ENCODE measurements around the gene MLH1.
"Not testable (repeated sequence)": the region's sequence is repeated elsewhere in the genome, so short reads cannot be mapped to it uniquely, and the experiment has no call there.

Gene MLH1

GRCh38 chr3:37032961-37033360, 39.6 kb downstream of the MLH1 start:
- DNase-seq (ENCODE audit: low spot score) (no peak), FAIRE-seq (no peak)

GRCh38 chr3:37037352-37037751, 44.0 kb downstream of the MLH1 start:
- FAIRE-seq = no peak
- DNase-seq (ENCODE audit: low spot score) = no peak

DNA sequence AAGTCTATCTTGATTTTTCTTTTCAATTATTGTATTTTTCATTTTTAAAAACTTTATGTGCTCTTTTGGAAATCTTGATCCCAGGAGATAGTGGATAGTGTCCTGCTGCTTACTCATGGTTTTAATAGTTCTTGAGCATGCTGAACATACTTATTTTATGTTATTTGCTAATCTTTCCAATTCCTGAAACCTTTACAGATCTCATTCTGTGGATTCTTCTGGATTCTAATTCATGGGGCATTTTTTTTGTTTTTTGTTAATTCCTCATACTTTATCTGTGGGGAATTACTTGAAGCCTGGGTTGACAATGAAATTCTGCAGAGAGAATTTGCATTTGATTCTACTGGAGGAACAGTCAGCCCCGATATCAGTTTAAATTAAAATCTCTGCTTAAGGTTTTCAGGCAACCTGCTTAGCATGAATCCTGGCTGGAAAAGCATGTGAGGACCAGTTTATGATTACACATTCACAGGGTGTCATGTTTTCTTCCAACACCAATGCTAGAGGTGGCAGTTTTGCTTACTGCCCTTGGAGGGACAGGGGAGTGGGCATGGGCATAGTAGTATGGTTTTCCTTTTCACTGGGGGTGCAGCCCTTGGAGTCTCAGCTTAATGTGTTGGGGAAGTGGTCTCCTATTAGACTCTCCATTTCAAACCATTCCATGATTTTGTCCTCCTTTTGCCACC, 46.0 kb downstream of the MLH1 start:
- no peak for FAIRE-seq
- DNase-seq (ENCODE audit: low spot score) = no peak

GRCh38 chr3:37040231-37040630, 46.9 kb downstream of the MLH1 start:
- FAIRE-seq (no peak), DNase-seq (ENCODE audit: low spot score) (no peak)

DNA sequence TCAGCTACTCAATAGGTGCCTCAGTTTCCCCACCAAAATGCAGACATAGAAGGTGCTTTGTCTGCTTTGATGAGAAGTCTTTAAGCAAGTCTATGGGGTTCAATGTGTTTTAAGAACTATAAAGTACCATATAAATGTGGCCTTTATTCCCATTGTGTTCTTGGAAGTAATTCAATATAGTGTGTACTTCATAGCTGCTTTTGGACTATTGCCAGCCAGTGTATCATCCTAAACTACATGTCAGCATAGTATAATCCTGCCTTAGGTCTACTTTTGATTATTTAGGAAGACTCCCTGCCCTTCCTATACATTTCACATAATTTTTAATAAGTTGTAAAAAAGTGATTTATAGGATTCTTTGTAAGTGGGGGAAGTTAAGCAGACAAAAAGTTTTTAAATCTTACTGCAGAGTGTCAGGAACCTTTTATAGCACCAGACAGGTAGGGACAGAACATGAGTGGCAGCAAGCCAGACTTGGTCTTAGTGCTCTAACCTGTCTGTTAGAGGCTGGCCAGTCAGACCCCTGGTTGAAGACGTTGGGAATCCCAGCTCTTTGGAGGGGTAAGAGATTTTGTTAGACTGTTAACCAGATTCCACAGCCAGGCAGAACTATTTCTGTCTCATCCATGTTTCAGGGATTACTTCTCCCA, 48.4 kb downstream of the MLH1 start:
- FAIRE-seq = no peak
- no peak for DNase-seq (ENCODE audit: low spot score)

GRCh38 chr3:37042712-37043111, 49.4 kb downstream of the MLH1 start:
- DNase-seq (ENCODE audit: low spot score); FAIRE-seq: not testable (repeated sequence)

- no peak for FAIRE-seq
- DNase-seq (ENCODE audit: low spot score) = no peak
Observed at GRCh38 chr3:37050282-37050681, 57.0 kb downstream of the MLH1 start.

DNA sequence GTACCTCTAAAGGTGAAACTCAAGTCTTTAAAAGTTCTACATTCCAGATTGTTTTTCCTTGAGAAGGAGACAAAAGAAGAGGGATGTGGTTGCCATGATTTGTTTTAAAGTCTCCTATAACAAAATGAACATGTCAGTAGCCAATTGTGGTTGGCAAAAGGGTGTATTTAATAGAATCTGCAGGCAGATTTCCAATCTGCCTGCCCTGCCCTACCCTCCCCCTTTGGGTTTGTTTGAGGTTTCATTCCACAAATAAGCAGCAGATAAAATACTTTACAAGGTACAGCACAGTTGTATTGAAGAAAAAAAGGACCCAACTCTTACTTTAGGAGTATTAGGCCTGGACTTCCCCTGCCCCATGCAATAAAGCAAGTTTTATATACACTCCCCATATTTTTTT, 59.5 kb downstream of the MLH1 start:
- DNase-seq (ENCODE audit: low spot score) (no peak), FAIRE-seq (no peak)

GRCh38 chr3:37053337-37053736, 60.0 kb downstream of the MLH1 start:
- DNase-seq (ENCODE audit: low spot score) (no peak), FAIRE-seq (no peak)

DNA sequence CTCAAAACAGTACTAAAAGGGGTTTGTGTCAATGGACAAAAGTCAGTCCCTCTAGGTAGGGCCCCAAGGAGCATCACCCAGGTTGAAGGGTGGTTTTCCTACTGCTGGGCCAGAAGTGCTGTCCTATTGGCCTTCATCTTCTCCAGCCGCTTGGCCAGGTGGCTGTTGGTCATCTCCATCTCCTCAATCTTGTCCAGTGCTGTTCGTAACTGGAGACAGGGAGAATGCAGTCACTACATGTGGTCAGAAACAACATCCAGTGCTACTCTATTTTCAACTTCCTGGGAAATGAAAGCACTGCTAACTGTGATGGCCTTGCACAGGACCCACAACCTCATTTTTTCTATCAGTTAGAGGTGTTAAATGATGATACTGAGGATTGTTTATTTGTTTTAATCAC, 60.4 kb downstream of the MLH1 start:
- FAIRE-seq = no peak
- no peak for DNase-seq (ENCODE audit: low spot score)

DNA sequence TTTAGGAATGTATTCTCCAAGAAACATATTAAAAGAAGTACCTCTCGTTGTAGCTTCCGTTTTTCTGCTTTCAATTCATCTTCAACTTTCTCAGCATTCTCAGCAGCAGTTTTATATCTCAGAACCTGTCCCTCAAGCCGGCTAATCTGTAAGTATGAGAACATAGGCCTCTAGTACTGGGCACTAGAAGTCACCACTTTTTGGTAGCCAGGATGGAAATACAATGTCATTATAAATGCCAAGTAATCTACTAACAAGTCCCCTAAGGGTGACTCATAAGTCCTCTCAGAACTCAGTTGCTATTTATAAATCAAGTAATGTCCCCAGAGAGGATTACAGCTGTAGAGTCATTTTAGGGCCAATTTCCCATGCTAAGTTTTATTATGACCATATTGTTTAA, 61.1 kb downstream of the MLH1 start:
- FAIRE-seq (no peak), DNase-seq (ENCODE audit: low spot score) (peak; percentile 29)

- FAIRE-seq; DNase-seq (ENCODE audit: low spot score): not testable (repeated sequence)
Observed at GRCh38 chr3:37055077-37055476, 61.8 kb downstream of the MLH1 start.

DNA sequence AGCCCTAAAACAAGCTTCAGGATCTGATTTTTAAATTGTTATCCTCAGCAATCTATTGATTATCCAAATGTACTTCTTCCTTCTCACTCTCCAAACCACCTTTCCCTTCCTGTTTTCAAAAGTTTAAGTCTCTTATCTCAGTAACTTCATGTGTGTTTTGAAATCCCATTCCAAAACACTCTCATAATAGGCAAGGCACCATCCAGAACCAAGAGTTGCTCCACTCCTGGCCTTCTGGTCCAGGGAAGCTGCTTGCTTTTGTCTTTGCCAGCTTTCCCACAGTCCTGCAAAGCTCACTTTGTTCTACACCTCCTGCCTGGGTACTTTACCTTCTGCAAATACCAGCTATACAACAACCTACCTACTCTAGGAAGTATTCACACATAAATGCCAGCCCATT, 63.5 kb downstream of the MLH1 start:
- FAIRE-seq = no peak
- DNase-seq (ENCODE audit: low spot score) = no peak

DNA sequence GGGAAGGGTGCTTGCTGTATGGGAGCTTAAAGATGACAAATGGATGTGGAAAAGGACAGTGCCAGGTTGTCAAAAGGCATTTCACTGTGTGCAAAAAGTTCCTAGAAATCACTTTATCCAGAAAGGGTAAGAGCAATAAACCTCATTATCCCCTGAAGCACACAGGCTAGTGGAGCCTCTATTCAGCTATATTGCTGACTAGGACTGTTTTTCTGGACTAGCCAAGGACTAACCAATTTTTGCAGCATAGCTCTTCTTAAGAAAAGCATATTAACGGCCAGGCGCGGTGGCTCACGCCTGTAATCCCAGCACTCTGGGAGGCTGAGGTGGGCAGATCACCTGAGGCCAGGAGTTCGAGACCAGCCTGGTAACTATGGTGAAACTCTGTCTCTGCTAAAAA, 64.8 kb downstream of the MLH1 start:
- DNase-seq (ENCODE audit: low spot score) = no peak
- FAIRE-seq = no peak

DNA sequence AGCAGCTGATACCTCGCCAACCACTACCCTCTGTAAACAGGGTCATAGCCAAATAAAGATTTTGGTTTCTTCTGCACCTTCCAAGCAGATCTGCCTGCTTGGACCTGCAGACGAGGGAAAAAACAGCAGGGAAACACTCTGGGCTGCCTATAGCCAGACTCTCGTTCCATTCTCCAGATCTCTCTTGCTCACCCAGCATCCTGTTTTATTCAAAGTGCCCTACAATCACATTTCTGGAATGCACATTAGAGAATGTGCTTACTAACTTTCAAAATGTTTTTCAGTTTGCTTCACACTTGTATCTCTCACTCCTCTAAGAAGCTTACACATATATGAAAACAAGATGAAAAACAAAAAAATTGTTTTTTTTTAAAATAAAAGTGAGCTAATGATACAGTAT, 71.4 kb downstream of the MLH1 start:
- no peak for FAIRE-seq

DNA sequence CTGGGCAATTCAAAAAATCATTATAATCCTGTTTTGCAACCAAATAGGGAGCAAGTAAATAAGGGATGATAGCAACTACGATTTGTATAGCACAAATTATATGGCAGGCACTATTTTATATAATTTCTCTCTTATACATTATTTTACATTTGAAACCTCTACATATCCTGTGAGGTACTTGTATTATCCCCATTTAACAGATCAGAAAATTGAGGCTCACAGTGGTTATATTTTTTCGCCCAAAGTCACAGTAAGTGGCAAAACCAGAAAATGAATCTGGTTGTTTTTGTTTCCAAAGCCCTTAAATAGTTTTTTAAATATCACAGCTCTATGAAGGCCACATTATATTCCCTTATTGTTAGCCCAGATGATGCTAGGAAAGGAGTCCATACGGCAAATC, 74.3 kb downstream of the MLH1 start:
- no peak for DNase-seq (ENCODE audit: low spot score)
- no peak for FAIRE-seq

More for the DNA sequence above, 71.4 kb downstream of the MLH1 start:
- DNase-seq (ENCODE audit: low spot score) = no peak

- FAIRE-seq (no peak), DNase-seq (ENCODE audit: low spot score) (no peak)
Observed at GRCh38 chr3:37068031-37068430, 74.7 kb downstream of the MLH1 start.

- DNase-seq (ENCODE audit: low spot score) (no peak), FAIRE-seq (no peak)
Observed at GRCh38 chr3:37071921-37072320, 78.6 kb downstream of the MLH1 start.

GRCh38 chr3:37072892-37073291, 79.6 kb downstream of the MLH1 start:
- no peak for FAIRE-seq

DNA sequence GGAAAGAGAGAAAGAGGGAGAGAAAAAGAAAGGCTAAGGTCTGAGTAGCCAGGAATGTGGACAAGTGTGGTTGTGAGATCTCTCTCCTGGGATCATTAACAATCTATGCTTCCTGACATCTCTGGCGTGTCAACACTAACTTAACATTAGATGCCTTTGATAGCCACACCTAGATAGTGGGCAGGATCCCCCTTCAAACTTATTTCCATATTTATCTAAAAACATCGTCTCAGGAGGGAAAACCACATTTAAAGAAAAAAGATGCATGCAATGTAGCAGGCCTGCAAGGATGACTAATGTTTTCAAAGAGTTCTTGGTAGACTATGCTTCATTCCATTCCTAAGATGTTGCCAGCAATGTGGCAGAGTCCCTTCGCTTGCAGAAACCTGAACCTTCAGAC, 80.9 kb downstream of the MLH1 start:
- no peak for FAIRE-seq
- DNase-seq (ENCODE audit: low spot score) = no peak

More at GRCh38 chr3:37072892-37073291, 79.6 kb downstream of the MLH1 start:
- peak; percentile 15 for DNase-seq (ENCODE audit: low spot score)

- no peak for DNase-seq (ENCODE audit: low spot score)
- FAIRE-seq = no peak
Observed at GRCh38 chr3:37075955-37076354, 82.6 kb downstream of the MLH1 start.

DNA sequence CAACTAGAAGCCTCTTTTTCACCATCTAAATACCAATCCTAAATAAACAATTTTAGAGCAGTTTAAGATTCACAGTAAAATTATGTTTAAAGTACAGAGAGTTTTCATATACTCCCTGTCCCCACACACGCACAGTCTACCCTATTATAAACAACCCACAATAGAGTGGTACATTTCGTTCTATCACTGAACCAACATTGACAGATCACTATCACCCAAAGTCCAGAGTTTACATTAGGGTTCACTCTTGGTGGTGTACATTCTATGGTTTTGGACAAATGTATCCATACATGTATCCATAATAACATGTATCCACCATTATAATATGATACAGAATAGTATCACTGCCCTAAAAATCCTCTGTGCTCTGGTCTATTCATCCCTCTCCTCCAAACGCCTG, 89.0 kb downstream of the MLH1 start:
- DNase-seq (ENCODE audit: low spot score) = no peak
- no peak for FAIRE-seq

- DNase-seq (ENCODE audit: low spot score) = no peak
- no peak for FAIRE-seq
Observed at GRCh38 chr3:37086918-37087317, 93.6 kb downstream of the MLH1 start.

Data from urothelium cell line (cell line).